ENCODE results near the gene CES1. TPM values are rescaled to one million over a fixed set of nuclear protein-coding genes. Genes with fewer than 3 reads are reported as not detected.
"Not testable (repeated sequence)": the region's sequence is repeated elsewhere in the genome, so short reads cannot be mapped to it uniquely, and the experiment has no call there.

CES1 gene
- total and polyA plus RNA-seq, 7 donors = 1.8 to 115 (median 20.2) TPM

- 82 to 92% methylated on average over 7 of the region's 7 CpGs for WGBS, 2 donors
- intact Hi-C loops (cut with DNase I) = no loop called here
- TF ChIP-seq EP300 (IDR thresholded peaks at IDR 0.05) = no peak
- TF ChIP-seq POLR2A (IDR thresholded peaks at IDR 0.05) = no peak
- Histone ChIP-seq H3K4me3 (no peak overlapping the region), H3K36me3 (no peaks in the 10 kb centered on the region), H3K4me1 (no peaks in the 10 kb centered on the region), H3K9me3 (no peaks in the 10 kb centered on the region), H3K27ac (no peak overlapping the region), H3K27me3 (no peaks in the 10 kb centered on the region)
- DNase-seq = no peak
These were observed 39.2 kb upstream of the CES1 start for GRCh38 chr16:55872130-55872529.

- no peak overlapping the region for H3K27ac ChIP-seq
- no peak overlapping the region for H3K4me3 ChIP-seq
- 65 to 82% methylated on average over 10 of the region's 10 CpGs for WGBS, 2 donors
- no peaks in the 10 kb centered on the region for H3K9me3 ChIP-seq
- intact Hi-C loops (cut with DNase I) = no loop called here
- H3K4me1 ChIP-seq = no peaks in the 10 kb centered on the region
- no peak for TF ChIP-seq EP300 (IDR thresholded peaks at IDR 0.05)
- TF ChIP-seq POLR2A (IDR thresholded peaks at IDR 0.05) = no peak
- no peak for TF ChIP-seq POLR2AphosphoS5 (IDR thresholded peaks at IDR 0.05)
- TF ChIP-seq, protein P1, sequence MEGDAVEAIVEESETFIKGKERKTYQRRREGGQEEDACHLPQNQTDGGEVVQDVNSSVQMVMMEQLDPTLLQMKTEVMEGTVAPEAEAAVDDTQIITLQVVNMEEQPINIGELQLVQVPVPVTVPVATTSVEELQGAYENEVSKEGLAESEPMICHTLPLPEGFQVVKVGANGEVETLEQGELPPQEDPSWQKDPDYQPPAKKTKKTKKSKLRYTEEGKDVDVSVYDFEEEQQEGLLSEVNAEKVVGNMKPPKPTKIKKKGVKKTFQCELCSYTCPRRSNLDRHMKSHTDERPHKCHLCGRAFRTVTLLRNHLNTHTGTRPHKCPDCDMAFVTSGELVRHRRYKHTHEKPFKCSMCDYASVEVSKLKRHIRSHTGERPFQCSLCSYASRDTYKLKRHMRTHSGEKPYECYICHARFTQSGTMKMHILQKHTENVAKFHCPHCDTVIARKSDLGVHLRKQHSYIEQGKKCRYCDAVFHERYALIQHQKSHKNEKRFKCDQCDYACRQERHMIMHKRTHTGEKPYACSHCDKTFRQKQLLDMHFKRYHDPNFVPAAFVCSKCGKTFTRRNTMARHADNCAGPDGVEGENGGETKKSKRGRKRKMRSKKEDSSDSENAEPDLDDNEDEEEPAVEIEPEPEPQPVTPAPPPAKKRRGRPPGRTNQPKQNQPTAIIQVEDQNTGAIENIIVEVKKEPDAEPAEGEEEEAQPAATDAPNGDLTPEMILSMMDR (IDR thresholded peaks at IDR 0.05) = no peak
- DNase-seq = no peak
- H3K27me3 ChIP-seq = no peaks in the 10 kb centered on the region
- H3K36me3 ChIP-seq = no peaks in the 10 kb centered on the region
These were observed 38.6 kb upstream of the CES1 start for GRCh38 chr16:55871411-55872038.

DNA sequence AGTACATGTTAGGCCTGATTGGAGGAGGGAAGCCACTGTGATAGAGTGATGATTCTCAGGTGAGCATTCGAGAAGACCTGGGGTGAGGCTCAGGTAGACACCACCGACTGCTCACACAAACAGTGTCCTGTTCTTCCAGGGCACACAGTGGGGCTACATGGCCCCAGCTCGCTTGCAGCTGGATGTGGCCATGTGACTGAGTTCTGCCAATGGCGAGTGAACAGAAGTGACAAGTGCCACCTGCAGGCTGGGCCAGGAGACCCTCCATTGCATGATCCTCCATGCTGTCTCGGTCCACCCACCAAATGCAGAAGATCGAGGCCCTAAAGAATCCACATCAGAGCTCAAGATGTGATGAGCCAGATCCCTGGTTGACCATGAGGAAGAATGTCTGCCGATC, 36.1 kb upstream of the CES1 start:
- Histone ChIP-seq H3K4me3 (no peak overlapping the region), H3K4me1 (no peaks in the 10 kb centered on the region), H3K36me3 (no peaks in the 10 kb centered on the region), H3K27me3 (no peaks in the 10 kb centered on the region), H3K27ac (no peak overlapping the region), H3K9me3 (no peaks in the 10 kb centered on the region)
- TF ChIP-seq, protein P1 (IDR thresholded peaks at IDR 0.05) = no peak
- TF ChIP-seq POLR2A (IDR thresholded peaks at IDR 0.05) = no peak
- no peak for TF ChIP-seq POLR2AphosphoS5 (IDR thresholded peaks at IDR 0.05)
- no peak for TF ChIP-seq EP300 (IDR thresholded peaks at IDR 0.05)
- WGBS, 2 donors = 80 to 84% methylated on average over 7 of the region's 7 CpGs
- intact Hi-C loops (cut with DNase I) = no loop called here
- DNase-seq = no peak

GRCh38 chr16:55868137-55868536, 35.2 kb upstream of the CES1 start:
- 82 to 86% methylated on average over 2 of the region's 2 CpGs for WGBS, 2 donors
- H3K27me3 ChIP-seq = peaks cover 0 to 8% (median 0%) of the 10 kb centered on the region in 3 donors

GRCh38 chr16:55861288-55861687, 28.4 kb upstream of the CES1 start:
- 78 to 79% methylated on average over 4 of the region's 4 CpGs for WGBS, 2 donors
- H3K9me3 ChIP-seq = no peaks in the 10 kb centered on the region
- intact Hi-C loops (cut with DNase I) = no loop called here
- no peak overlapping the region for H3K27ac ChIP-seq
- H3K4me1 ChIP-seq = no peaks in the 10 kb centered on the region
- peaks cover 0 to 10% (median 0%) of the 10 kb centered on the region in 3 donors for H3K27me3 ChIP-seq
- no peak overlapping the region for H3K4me3 ChIP-seq
- no peaks in the 10 kb centered on the region for H3K36me3 ChIP-seq
- no peak for DNase-seq
- TF ChIP-seq POLR2A (IDR thresholded peaks at IDR 0.05) = no peak
- TF ChIP-seq POLR2AphosphoS5 (IDR thresholded peaks at IDR 0.05) = no peak
- TF ChIP-seq, protein P1 (IDR thresholded peaks at IDR 0.05) = no peak
- no peak for TF ChIP-seq EP300 (IDR thresholded peaks at IDR 0.05)

More at GRCh38 chr16:55868137-55868536, 35.2 kb upstream of the CES1 start:
- no peak for DNase-seq
- Histone ChIP-seq H3K4me1 (no peaks in the 10 kb centered on the region), H3K36me3 (no peaks in the 10 kb centered on the region), H3K4me3 (no peak overlapping the region), H3K27ac (no peak overlapping the region), H3K9me3 (no peaks in the 10 kb centered on the region)
- TF ChIP-seq EP300 (IDR thresholded peaks at IDR 0.05) (no peak), POLR2A (IDR thresholded peaks at IDR 0.05) (no peak), POLR2AphosphoS5 (IDR thresholded peaks at IDR 0.05) (no peak)
- TF ChIP-seq, protein P1 (IDR thresholded peaks at IDR 0.05) = no peak
- intact Hi-C loops (cut with DNase I) = no loop called here

GRCh38 chr16:55857650-55858049, 24.8 kb upstream of the CES1 start:
- intact Hi-C loops (cut with DNase I); H3K4me3 ChIP-seq; H3K27me3 ChIP-seq; H3K36me3 ChIP-seq; H3K9me3 ChIP-seq; H3K4me1 ChIP-seq; DNase-seq; H3K27ac ChIP-seq: not testable (repeated sequence)
- 74 to 88% methylated on average over 1 of the region's 1 CpG for WGBS, 2 donors
